HG03060 (cell line): ENCODE results near the gene DKKL1.
A peak's percentile ranks its signal among the peaks of the same experiment; 100 is the strongest.

Experiments
- ATAC-seq: cut with Tn5 transposase; IDR thresholded peaks from one replicate; pipeline ENCODE4 v1.9.1; 2021; ENCODE audit warnings: low read depth, moderate number of reproducible peaks; ENCODE audit not compliant: unreplicated experiment

DKKL1 gene

GRCh38 chr19:49337267-49338022 lies 26.2 kb upstream of the DKKL1 start:
- no peak for ATAC-seq

DNA sequence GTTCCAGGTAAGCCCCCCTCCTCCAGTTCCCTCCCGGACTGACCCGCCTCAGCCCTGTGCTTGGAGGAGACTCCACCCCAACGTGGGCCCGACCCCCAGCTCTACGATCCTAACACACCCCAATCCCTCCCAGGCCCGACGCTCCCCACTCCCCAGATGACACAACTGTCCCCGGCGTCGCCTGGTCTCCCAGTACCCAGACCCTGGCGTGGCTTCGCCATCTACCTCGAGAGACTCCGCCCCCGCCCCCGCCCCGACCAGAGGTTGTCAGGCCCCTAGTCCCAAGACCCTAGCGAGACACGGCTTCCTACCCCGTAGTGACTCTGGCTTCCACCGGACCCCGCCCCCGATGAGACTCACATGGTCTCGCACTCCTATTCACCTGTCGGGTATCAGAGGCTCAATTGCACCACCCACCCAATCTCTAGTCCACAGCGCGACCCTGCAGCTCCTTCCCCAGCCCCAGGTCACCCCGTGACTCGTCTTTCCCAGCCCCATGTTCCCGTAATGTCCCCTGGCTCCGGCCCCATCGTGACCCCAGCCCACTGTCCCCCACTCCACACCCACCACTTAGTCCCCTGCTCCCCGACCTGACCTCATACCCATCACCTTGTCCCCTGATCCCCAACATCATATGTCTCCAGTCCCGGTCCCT lies 25.5 kb upstream of the DKKL1 start:
- no peak for ATAC-seq

DNA sequence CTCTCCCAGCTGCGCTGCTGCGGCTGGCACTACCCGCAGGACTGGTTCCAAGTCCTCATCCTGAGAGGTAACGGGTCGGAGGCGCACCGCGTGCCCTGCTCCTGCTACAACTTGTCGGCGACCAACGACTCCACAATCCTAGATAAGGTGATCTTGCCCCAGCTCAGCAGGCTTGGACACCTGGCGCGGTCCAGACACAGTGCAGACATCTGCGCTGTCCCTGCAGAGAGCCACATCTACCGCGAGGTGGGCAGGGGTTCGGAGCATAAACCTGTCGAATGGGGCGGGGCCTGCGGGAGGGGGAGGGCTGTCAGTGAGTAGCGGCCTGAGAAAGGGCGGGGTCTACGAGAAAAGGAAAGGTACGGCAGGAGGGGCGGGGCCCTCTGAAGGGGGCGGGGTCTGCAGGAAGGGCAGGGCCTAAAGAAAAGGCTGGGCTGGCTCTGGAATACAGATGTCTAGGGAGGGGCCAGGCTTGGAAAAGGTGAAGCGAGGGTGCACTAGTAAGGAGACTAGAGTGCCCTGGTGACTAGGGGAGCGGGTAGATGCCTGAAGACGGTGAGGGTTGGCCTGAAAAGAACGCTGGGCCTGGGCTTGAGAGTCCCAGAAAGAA lies 24.9 kb upstream of the DKKL1 start:
- ATAC-seq, result no peak

GRCh38 chr19:49339301-49340068 lies 24.2 kb upstream of the DKKL1 start:
- no peak for ATAC-seq

- ATAC-seq, result peak; percentile 68
Observed at GRCh38 chr19:49340069-49340864, 23.4 kb upstream of the DKKL1 start.

DNA sequence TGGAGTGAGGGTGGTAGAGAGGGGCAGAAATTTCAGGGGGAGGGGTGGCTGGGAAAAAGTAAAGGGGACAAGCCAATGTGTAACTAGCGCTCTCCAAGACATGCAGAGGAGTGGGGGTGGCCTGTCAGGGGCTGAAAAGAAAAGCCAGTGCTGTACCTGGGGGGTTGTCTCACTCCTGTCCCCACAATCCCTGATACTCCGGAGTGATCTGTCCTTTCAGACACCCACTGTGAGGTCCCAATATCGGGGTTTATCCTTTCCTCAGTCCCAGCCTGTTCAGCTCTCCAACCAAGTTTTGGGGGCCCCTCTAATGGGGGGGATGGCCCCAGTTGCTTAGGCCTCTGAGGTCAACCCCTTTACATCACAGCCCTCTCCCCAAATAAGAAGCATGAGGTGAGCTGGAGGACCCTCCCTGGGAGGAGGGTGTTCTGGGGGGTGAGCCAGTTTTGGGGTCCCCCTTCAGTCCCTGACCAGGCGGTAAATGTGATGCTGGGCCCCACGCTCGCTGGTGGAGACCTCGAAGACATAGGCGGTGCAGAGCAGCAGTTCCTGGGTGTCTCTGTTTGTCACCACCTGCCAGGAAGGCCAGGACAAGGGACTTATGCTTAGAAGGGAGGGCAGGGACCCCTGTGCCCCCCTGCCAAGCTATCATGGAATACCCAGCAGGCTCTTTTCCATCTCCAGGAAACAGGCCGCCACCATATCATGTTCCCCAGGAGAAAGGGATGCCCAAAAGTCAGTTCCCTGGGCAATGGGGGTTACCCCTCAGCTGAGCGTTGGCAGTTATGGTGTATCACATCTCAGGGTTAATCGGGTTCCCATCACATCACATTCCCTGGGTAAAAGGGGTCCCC lies 22.6 kb upstream of the DKKL1 start:
- ATAC-seq, result no peak

- ATAC-seq, result no peak
Observed at GRCh38 chr19:49342291-49342721, 21.4 kb upstream of the DKKL1 start.

DNA sequence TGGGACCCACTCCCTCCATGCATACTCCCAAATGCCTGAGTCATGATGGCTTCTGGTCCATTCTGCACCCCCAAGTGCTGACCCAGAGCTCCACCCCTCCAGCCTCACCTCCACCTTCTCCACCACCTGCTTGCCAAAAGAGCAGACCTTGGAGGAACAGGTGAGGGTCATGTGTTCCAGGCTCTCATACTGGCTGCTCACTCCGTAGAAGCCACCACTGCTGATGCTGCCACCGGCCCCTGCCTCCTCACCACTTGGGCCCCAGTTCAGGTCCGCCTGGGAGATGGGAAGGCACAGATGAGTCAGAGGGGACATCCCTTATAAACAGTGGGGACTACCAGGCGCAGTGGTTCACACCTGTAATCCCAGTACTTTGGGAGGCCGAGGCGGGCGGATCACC lies 20.6 kb upstream of the DKKL1 start:
- ATAC-seq, result no peak

DNA sequence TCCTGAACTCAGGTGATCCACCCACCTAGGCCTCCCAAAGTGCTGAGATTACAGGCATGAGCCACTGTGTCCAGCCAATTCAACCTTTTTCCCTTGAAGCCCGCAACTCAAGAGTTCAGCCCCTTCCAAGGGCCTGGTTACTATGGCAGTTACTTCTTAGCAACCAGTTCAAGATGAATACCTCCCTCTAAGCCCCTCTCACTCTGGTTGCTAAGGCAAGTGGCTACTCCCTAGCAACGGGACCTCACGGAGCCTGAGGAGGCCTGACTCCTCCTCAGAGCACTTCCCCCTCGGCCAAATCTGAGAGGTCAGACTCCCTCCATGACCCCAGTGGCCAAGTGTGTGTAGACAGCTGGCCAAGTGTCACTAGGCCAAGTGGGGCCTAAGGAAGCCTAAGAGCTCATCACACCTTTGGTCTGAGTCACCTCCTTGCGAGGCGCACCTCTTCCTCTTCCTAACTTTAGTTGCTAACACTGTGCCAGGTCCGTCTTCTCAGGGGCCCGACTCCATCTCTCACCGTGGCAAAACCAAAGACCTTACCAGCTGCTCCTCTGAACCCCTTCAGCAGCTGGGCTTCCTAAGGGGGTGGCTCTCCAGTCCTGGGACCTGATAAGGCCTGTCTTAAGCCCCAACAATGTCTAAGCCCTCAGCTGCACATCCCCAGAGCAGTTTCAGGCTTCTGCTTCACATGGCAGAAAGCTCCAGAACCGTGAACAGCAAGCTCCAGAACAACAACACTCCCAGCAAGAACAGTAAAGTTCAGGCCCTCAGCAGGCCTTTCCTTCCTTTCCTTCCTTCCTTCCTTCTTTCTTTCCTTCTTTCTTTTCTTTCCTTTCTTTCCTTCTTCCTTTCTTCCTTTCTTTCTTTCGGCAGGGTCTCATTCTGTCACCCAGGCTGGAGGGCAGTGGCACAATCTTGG lies 18.9 kb upstream of the DKKL1 start:
- no peak for ATAC-seq

DNA sequence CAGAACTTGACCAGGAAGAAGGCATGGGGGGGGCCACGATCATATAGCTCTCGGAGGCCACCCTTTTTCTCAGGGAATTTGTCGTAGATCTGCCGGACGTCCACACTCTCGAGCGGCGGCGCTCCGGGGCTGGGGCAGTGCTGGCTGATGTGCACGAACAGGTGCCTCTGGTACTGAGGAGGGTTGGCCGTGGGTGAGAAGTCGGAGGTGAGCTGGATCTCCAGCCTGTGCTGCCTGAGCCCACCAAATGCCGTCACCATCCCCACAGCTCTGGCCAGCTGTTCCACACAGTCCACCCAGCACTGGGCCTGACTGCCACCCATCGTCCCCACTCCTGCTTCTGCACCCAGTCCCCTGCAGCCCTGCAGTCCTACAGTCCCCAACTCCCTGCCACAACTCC lies 16.5 kb upstream of the DKKL1 start:
- no peak for ATAC-seq

GRCh38 chr19:49347835-49348234 lies 15.8 kb upstream of the DKKL1 start:
- no peak for ATAC-seq

GRCh38 chr19:49348305-49349189 lies 15.1 kb upstream of the DKKL1 start:
- no peak for ATAC-seq

DNA sequence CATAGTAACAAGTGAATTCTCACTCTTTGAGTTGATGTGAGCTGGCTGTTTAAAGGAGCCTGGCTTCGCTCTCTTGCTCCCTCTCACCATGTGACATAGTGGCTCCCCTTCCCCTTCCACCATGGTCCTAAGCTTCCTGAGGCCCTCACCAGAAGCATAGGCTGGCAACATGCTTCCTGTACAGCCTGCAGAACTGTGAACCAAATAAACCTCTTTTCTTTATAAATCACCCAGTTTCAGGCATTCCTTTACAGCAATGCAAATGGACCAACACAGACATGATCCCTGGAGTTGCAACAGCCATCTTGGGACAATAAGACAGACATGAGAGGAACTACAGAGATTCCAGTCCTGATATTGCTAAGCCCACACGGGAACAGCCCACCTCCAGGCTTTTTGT lies 14.1 kb upstream of the DKKL1 start:
- ATAC-seq, result no peak

DNA sequence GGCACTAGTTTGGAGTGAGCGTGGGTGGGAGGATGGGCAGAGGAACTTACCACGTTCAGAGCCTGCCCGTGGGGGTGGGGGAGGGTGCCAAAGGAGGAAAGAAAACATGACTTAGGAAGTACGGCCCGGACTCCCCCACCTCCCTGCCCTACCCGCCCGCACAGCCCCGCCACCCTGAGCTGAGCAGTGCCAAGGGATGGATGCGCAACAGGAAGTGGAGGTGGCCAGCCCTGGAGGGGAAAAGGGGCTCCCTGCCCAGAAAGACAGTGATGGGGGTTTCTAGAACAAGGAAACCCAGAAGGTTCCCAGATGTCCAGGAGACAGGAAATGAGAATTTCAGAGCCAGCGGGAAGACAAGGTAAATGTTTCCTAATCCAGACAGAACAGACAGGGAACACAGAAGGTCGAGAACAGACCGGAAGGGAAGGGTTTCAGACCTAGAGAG lies 7.7 kb upstream of the DKKL1 start:
- ATAC-seq, result no peak

DNA sequence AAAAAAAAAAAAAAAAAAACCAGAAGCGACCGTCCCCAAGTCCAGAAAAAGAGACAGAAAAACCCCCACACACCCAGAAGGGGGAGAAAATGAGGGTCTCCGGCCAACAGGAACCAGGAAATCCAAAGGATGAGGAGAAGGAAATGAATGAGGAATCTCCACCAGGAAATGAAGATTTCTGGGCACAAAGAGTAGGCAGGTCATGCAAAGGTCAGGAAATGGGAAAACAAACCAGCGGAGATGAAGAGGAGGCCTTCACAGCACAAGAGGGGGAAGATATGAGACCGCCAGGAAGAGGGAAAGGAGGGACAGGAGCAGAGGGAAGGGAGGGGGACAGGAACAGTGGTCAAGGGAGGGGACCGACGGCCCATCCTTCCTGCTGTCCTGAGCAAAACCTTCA lies 7.3 kb upstream of the DKKL1 start:
- ATAC-seq, result no peak

- ATAC-seq, result no peak
Observed at GRCh38 chr19:49357186-49357585, 6.5 kb upstream of the DKKL1 start.
